Naive thymus-derived CD8-positive, alpha-beta T cell (primary cell): ENCODE results near the gene VGLL3. TPM values are rescaled to one million over a fixed set of nuclear protein-coding genes. Genes with fewer than 3 reads are reported as not detected.

ENCODE experiments used
- ATAC-seq, 2 donors: fragments of 150-1000 bp; cut with Tn5 transposase in 1 of 2; sonication (Bioruptor Pico), chemical (Tn5 transposase) in 1 of 2; 1 replicate in 1 of 2; 2 replicates in 1 of 2; pipeline ENCODE4 v1.10.0; 2021; ENCODE audit warnings: mild to moderate bottlenecking in 2 of 2, moderate library complexity in 2 of 2
- POLR2A ChIA-PET: fragments of 350-600 bp; sonication (Branson Sonifier 250); formaldehyde crosslinking; loops from one replicate; lab custom pipeline; 2021; ENCODE audit warnings: antibody characterized with exemption; lab: Charles Lee
- DNase-seq, 10 donors: peaks; one replicate each; pipeline versions ENCODE4 v3.0.0 to v3.0.0-alpha.2; 2020 to 2022
- H3K27ac Mint-ChIP-seq, 10 donors: one replicate each; pipeline ENCODE4 v1.8.0; 2020 to 2022; ENCODE audit warnings: mild to moderate bottlenecking in 10 of 10, mixed read lengths in 10 of 10, moderate library complexity in 4 of 10, inconsistent platforms in 1 of 10
- H3K27me3 Mint-ChIP-seq, 5 donors: one replicate each; pipeline ENCODE4 v1.8.0; 2021 to 2022; ENCODE audit warnings: mixed read lengths in 5 of 5
- H3K36me3 Mint-ChIP-seq, 3 donors: one replicate each; pipeline ENCODE4 v1.8.0; 2020 to 2022; ENCODE audit warnings: mixed read lengths in 3 of 3, mild to moderate bottlenecking in 2 of 3, inconsistent platforms in 1 of 3
- H3K4me1 Mint-ChIP-seq, 4 donors: one replicate each; pipeline ENCODE4 v1.8.0; 2021 to 2022; ENCODE audit warnings: mixed read lengths in 4 of 4
- H3K4me3 Mint-ChIP-seq, 10 donors: one replicate each; pipeline ENCODE4 v1.8.0; 2020 to 2022; ENCODE audit warnings: mild to moderate bottlenecking in 10 of 10, mixed read lengths in 10 of 10, moderate library complexity in 6 of 10, inconsistent platforms in 1 of 10
- H3K9me3 Mint-ChIP-seq, 9 donors: one replicate each; pipeline ENCODE4 v1.8.0; 2020 to 2022; ENCODE audit warnings: mixed read lengths in 9 of 9, mild to moderate bottlenecking in 3 of 9, inconsistent platforms in 1 of 9, moderate library complexity in 1 of 9
- polyA plus RNA-seq, 3 donors: library from polyadenylated mRNA; unstranded; fragments of 300-500 nt; fragmentation: Illumina TruSeq; gene quantifications; one replicate each; pipeline ENCODE4 v1.2.3, GENCODE V29; 2021
- total RNA-seq, 8 experiments: library from RNA in 2 of 8; stranded (reverse) in 2 of 8; gene quantifications; one replicate each; pipeline ENCODE4 v1.2.3 and lab custom pipeline; 2021 to 2026

The VGLL3 gene
- total and polyA plus RNA-seq, 5 experiments from 2014 or later: not detected

DNA sequence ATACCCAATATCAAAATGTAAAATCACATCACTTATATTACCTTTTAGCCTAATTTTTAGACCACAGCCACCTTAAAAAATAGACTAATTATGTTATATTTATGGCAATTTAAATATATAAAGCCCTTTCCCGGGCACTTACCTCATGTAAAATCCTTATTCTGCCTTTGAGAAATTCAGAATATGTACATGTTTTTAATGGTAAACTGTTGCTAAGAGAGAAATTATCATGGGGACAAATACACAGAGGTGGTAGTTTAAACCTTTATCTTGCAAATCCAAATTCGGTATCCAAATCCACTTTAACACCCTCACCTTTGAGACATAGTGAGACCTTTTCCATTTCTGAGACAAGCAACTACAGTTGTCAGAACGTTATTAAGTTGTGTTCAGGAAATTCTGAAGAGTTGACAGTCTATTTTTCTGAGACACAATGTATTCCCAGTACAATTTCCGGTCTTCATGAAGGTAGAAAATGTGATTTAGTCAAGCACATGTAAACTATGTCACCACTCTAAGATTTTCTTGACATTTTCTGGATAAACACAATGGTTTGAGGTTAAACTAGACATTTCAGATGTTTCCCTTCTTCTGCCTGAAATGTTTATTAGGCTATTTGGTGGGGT is 10.6 kb upstream of the VGLL3 start:
- DNase-seq (no peak), ATAC-seq (no peak)
- POLR2A ChIA-PET: no interaction called here
- peaks cover 0 to 6% (median 1%) of the 10 kb centered on the region in 5 donors for H3K27me3 Mint-ChIP-seq
- no peak overlapping the region for H3K27ac Mint-ChIP-seq
- H3K4me1 Mint-ChIP-seq: no peaks in the 10 kb centered on the region
- peaks cover 0 to 4% (median 1%) of the 10 kb centered on the region in 9 donors for H3K9me3 Mint-ChIP-seq
- H3K36me3 Mint-ChIP-seq: no peaks in the 10 kb centered on the region
- H3K4me3 Mint-ChIP-seq: no peak overlapping the region

GRCh38 chr3:87000940-87001339 is 10.0 kb upstream of the VGLL3 start:
- Mint-ChIP-seq H3K27me3 (peaks cover 0 to 6% (median 2%) of the 10 kb centered on the region in 5 donors), H3K36me3 (no peaks in the 10 kb centered on the region), H3K4me3 (no peak overlapping the region), H3K4me1 (no peaks in the 10 kb centered on the region), H3K9me3 (peaks cover 0 to 4% (median 0%) of the 10 kb centered on the region in 9 donors), H3K27ac (peak overlapping the region in 1 of 10 donors; percentile 40)
- POLR2A ChIA-PET: no interaction called here
- DNase-seq: no peak
- ATAC-seq: no peak

DNA sequence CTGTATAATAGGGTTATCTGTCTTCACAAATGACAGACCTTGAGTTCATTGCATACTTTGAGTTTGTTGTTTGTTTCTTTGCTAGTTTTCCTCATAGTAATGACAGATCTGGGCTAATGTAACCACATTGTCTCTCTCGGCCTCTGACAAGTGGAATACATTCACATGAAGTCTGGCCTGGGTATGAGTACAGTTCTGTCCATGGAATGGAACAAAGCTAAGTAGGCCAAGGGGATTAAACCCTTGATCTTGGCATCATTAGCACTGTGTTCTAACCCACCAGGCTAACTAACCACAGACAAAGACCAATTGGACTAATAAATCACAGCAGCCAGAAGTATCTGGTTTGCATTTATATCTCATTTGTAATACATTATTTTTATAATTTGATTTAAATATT is 7.6 kb upstream of the VGLL3 start:
- Mint-ChIP-seq H3K27ac (no peak overlapping the region), H3K4me3 (no peak overlapping the region), H3K4me1 (no peaks in the 10 kb centered on the region), H3K27me3 (peaks cover 3 to 12% (median 8%) of the 10 kb centered on the region in 5 donors), H3K36me3 (no peaks in the 10 kb centered on the region), H3K9me3 (peaks cover 0 to 10% (median under 1%) of the 10 kb centered on the region in 9 donors)
- ATAC-seq (no peak), DNase-seq (no peak)
- POLR2A ChIA-PET: no interaction called here

GRCh38 chr3:86996261-86996955 is 5.5 kb upstream of the VGLL3 start:
- no peak for DNase-seq
- peaks cover 0 to 14% (median 1%) of the 10 kb centered on the region in 9 donors for H3K9me3 Mint-ChIP-seq
- H3K27ac Mint-ChIP-seq: peak overlapping the region in 1 of 10 donors; percentile 72
- ATAC-seq: no peak
- H3K4me1 Mint-ChIP-seq: peaks cover 0 to 3% (median 0%) of the 10 kb centered on the region in 4 donors
- POLR2A ChIA-PET: no interaction called here
- H3K4me3 Mint-ChIP-seq: no peak overlapping the region
- H3K36me3 Mint-ChIP-seq: no peaks in the 10 kb centered on the region
- peaks cover 9 to 16% (median 14%) of the 10 kb centered on the region in 5 donors for H3K27me3 Mint-ChIP-seq

DNA sequence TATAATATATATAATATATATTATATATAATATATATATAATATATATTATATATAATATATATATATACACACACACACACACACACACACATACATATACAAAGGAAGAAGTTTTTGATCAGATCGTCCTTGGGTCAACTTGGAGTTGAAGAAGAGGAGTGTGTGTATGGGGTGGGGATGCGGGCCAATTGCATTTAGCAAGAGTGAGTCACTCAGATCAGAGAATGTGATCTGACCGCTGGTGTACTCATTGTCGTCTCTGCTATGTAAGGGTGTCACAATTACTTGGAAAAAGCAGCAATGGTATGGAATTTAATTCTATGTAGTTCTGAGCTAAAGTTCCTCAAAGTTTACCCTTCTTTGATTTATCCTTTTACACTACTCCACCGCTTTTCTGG is 4.6 kb upstream of the VGLL3 start:
- ATAC-seq (no peak), DNase-seq (no peak)
- H3K4me1 Mint-ChIP-seq: peaks cover 0 to 4% (median 0%) of the 10 kb centered on the region in 4 donors
- H3K4me3 Mint-ChIP-seq: no peak overlapping the region
- POLR2A ChIA-PET: no interaction called here
- H3K27ac Mint-ChIP-seq: no peak overlapping the region
- H3K27me3 Mint-ChIP-seq: peaks cover 10 to 18% (median 14%) of the 10 kb centered on the region in 5 donors
- H3K9me3 Mint-ChIP-seq: peaks cover 0 to 14% (median 1%) of the 10 kb centered on the region in 9 donors
- H3K36me3 Mint-ChIP-seq: no peaks in the 10 kb centered on the region

DNA sequence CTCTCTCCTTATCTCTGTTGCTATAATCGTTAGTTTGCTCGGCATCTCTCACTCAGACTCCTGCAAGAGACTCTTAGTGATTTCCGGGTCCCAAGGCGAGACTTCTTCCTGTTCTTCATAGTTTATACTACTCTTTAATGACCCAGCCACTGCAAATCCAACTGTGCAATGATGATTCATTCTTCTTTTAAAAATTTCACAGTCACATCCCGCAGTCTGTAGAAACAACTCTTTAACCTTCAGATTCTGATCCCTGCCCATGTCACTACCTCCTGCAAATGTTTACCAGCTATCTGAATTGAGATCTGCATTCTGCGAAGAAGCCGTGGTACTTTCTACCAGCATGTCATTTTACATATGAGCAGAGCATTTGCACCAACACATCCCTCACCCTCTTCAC is 2.8 kb upstream of the VGLL3 start:
- Mint-ChIP-seq H3K4me3 (no peak overlapping the region), H3K27ac (no peak overlapping the region), H3K36me3 (no peaks in the 10 kb centered on the region), H3K27me3 (peaks cover 18 to 29% (median 27%) of the 10 kb centered on the region in 5 donors), H3K9me3 (peaks cover 0 to 14% (median 3%) of the 10 kb centered on the region in 9 donors), H3K4me1 (peaks cover 0 to 11% (median 6%) of the 10 kb centered on the region in 4 donors)
- POLR2A ChIA-PET: no interaction called here
- ATAC-seq (no peak), DNase-seq (no peak)

DNA sequence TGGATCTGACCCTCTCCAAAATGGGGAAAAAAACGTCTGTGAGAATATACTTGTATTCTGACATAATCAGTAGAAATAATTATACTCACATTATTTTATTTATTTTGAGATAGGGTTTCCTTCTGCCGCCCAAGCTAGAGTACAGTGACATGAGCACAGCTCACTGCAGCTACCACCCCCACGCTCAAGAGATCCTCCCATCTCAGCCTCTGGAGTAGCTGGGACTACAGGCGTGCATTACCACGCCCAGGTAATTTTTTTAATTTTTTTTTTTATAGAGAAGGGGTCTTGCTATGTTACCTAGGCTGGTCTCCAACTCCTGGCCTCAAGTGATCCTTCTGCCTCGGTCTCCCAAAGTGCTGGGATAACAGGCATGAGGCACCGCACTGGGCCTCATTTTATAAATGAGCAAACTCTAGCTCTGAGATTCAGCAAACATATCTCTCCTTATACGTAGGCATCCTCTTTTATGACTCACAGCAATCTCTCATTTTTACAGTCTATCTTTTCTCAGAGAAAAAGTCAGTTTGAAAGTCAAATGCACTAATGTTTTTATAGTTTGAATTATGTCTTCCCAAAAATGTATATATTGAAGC is 989 bp upstream of the VGLL3 start:
- Mint-ChIP-seq H3K4me1 (peaks cover 0 to 11% (median 6%) of the 10 kb centered on the region in 4 donors), H3K4me3 (peak overlapping the region in 1 of 10 donors; percentile 31), H3K36me3 (no peaks in the 10 kb centered on the region), H3K9me3 (peaks cover 0 to 14% (median 3%) of the 10 kb centered on the region in 9 donors), H3K27ac (no peak overlapping the region), H3K27me3 (peaks cover 19 to 39% (median 22%) of the 10 kb centered on the region in 5 donors)
- ATAC-seq (no peak), DNase-seq (no peak)
- POLR2A ChIA-PET: no interaction called here

DNA sequence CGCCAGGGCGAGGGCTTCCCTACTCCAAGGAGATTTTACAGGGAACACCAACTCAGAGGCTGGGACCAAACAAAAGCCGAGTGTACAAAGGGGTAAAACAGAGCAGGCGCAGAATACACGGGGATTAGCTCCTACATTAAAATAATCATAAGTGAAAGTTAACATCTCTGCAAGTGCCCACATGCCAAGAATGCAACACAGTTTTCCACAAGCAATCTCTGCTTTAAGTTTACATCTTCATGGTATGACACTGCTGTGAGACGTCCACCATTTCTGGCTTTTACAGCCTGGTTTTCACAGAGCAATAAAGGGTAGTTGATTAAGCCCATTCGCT is 500 bp upstream of the VGLL3 start:
- DNase-seq (no peak), ATAC-seq (no peak)
- H3K4me3 Mint-ChIP-seq: peak overlapping the region in 4 of 10 donors; percentile 16 to 46 (median 25)
- H3K4me1 Mint-ChIP-seq: peaks cover 0 to 11% (median 6%) of the 10 kb centered on the region in 4 donors
- H3K27me3 Mint-ChIP-seq: peaks cover 19 to 39% (median 22%) of the 10 kb centered on the region in 5 donors
- peaks cover 0 to 14% (median 3%) of the 10 kb centered on the region in 9 donors for H3K9me3 Mint-ChIP-seq
- H3K27ac Mint-ChIP-seq: no peak overlapping the region
- POLR2A ChIA-PET: no interaction called here
- no peaks in the 10 kb centered on the region for H3K36me3 Mint-ChIP-seq

- Mint-ChIP-seq H3K27me3 (peaks cover 19 to 39% (median 21%) of the 10 kb centered on the region in 5 donors), H3K9me3 (peaks cover 0 to 14% (median 3%) of the 10 kb centered on the region in 9 donors), H3K4me3 (peak overlapping the region in 6 of 10 donors; percentile 2 to 50 (median 21)), H3K36me3 (no peaks in the 10 kb centered on the region), H3K27ac (no peak overlapping the region), H3K4me1 (peaks cover 0 to 11% (median 6%) of the 10 kb centered on the region in 4 donors)
- no peak for ATAC-seq
- POLR2A ChIA-PET: no interaction called here
- no peak for DNase-seq
Observed at GRCh38 chr3:86990012-86990733, 776 bp downstream of the VGLL3 start.

GRCh38 chr3:86989611-86990010 is 1.3 kb downstream of the VGLL3 start:
- Mint-ChIP-seq H3K27me3 (peaks cover 19 to 39% (median 21%) of the 10 kb centered on the region in 5 donors), H3K9me3 (peaks cover 0 to 14% (median 3%) of the 10 kb centered on the region in 9 donors), H3K4me3 (peak overlapping the region in 4 of 10 donors; percentile 11 to 50 (median 37)), H3K4me1 (peaks cover 0 to 11% (median 6%) of the 10 kb centered on the region in 4 donors), H3K27ac (no peak overlapping the region), H3K36me3 (no peaks in the 10 kb centered on the region)
- POLR2A ChIA-PET: no interaction called here
- no peak for ATAC-seq
- DNase-seq: no peak

GRCh38 chr3:86989006-86989405 is 1.9 kb downstream of the VGLL3 start:
- peaks cover 0 to 9% (median 3%) of the 10 kb centered on the region in 9 donors for H3K9me3 Mint-ChIP-seq
- POLR2A ChIA-PET: no interaction called here

DNA sequence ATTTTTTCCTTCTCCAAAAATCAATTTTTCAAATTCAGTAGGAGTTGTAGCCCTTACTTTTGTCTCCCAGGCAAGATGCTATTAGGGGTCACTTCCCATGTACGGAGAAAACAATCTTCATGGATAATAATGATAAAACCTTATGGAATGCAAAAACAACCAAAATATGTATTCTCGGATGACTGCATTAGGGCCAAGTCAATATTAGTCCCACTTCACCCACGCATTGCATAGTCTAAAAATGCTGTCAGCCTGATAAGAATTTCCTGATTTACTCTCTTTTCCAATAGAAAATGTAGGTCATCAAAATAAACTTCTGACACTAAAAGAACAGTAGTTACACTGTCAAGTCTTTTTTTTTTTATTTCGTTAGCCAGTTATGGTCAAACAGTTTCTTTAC is 2.7 kb downstream of the VGLL3 start:
- peaks cover 0 to 11% (median 6%) of the 10 kb centered on the region in 4 donors for H3K4me1 Mint-ChIP-seq
- POLR2A ChIA-PET: no interaction called here
- no peak overlapping the region for H3K4me3 Mint-ChIP-seq
- peaks cover 12 to 27% (median 17%) of the 10 kb centered on the region in 5 donors for H3K27me3 Mint-ChIP-seq
- DNase-seq: no peak
- H3K27ac Mint-ChIP-seq: no peak overlapping the region
- H3K36me3 Mint-ChIP-seq: no peaks in the 10 kb centered on the region
- no peak for ATAC-seq
- H3K9me3 Mint-ChIP-seq: peaks cover 0 to 7% (median 0%) of the 10 kb centered on the region in 9 donors

More at GRCh38 chr3:86989006-86989405, 1.9 kb downstream of the VGLL3 start:
- DNase-seq (no peak), ATAC-seq (no peak)
- no peak overlapping the region for H3K4me3 Mint-ChIP-seq
- H3K27me3 Mint-ChIP-seq: peaks cover 19 to 35% (median 20%) of the 10 kb centered on the region in 5 donors
- peaks cover 0 to 11% (median 6%) of the 10 kb centered on the region in 4 donors for H3K4me1 Mint-ChIP-seq
- H3K36me3 Mint-ChIP-seq: no peaks in the 10 kb centered on the region
- H3K27ac Mint-ChIP-seq: no peak overlapping the region
